ENCODE results near the gene SPG11. TPM values are rescaled to one million over a fixed set of nuclear protein-coding genes. Genes with fewer than 3 reads are reported as not detected.

The SPG11 gene
- total and polyA plus RNA-seq, 9 of the 15 experiments (the other 6 are each of a cell fraction or from before 2014, with no cell fraction given), result 23.3 to 71.2 (median 45.6) TPM

- TF ChIP-seq ZNF589 (CRISPR knock-in tag; IDR thresholded peaks at IDR 0.05; ENCODE audit: low read depth), result peak; percentile 97
- peak; percentile 56; the same call in 1 of the 2 replicates for TF ChIP-seq MTA1 (IDR thresholded peaks at IDR 0.05; ENCODE audit: borderline replicate concordance)
- TF ChIP-seq FOXK1 (CRISPR knock-in tag; IDR thresholded peaks at IDR 0.05; ENCODE audit: borderline replicate concordance), result no peak
- TF ChIP-seq ETV6 (IDR thresholded peaks at IDR 0.05; ENCODE audit: borderline replicate concordance in 1 of 2, low read depth in 2 of 2, low read length in 1 of 2), result no peak
- no peak; the same call in 1 of the 2 replicates for TF ChIP-seq ETV6 (CRISPR knock-in tag; IDR thresholded peaks at IDR 0.05; ENCODE audit: borderline replicate concordance)
- no peak for TF ChIP-seq ZKSCAN3 (CRISPR knock-in tag; IDR thresholded peaks at IDR 0.05)
- TF ChIP-seq, protein P1, sequence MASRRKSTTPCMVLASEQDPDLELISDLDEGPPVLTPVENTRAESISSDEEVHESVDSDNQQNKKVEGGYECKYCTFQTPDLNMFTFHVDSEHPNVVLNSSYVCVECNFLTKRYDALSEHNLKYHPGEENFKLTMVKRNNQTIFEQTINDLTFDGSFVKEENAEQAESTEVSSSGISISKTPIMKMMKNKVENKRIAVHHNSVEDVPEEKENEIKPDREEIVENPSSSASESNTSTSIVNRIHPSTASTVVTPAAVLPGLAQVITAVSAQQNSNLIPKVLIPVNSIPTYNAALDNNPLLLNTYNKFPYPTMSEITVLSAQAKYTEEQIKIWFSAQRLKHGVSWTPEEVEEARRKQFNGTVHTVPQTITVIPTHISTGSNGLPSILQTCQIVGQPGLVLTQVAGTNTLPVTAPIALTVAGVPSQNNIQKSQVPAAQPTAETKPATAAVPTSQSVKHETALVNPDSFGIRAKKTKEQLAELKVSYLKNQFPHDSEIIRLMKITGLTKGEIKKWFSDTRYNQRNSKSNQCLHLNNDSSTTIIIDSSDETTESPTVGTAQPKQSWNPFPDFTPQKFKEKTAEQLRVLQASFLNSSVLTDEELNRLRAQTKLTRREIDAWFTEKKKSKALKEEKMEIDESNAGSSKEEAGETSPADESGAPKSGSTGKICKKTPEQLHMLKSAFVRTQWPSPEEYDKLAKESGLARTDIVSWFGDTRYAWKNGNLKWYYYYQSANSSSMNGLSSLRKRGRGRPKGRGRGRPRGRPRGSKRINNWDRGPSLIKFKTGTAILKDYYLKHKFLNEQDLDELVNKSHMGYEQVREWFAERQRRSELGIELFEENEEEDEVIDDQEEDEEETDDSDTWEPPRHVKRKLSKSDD (conservative IDR thresholded peaks at IDR 0.05; ENCODE audit: low read length), result no peak; the same call in 1 of the 2 replicates
- TF ChIP-seq, protein P2, sequence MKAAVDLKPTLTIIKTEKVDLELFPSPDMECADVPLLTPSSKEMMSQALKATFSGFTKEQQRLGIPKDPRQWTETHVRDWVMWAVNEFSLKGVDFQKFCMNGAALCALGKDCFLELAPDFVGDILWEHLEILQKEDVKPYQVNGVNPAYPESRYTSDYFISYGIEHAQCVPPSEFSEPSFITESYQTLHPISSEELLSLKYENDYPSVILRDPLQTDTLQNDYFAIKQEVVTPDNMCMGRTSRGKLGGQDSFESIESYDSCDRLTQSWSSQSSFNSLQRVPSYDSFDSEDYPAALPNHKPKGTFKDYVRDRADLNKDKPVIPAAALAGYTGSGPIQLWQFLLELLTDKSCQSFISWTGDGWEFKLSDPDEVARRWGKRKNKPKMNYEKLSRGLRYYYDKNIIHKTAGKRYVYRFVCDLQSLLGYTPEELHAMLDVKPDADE (conservative IDR thresholded peaks at IDR 0.05; ENCODE audit: control insufficient read depth, low read depth, low read length), result peak; percentile 49
- no peak for TF ChIP-seq ZNF407 (IDR thresholded peaks at IDR 0.05; ENCODE audit: low read depth)
- TF ChIP-seq MEIS2 (IDR thresholded peaks at IDR 0.05; ENCODE audit: partially characterized antibody), result peak; percentile 86
- TF ChIP-seq NR2C2 (CRISPR knock-in tag; IDR thresholded peaks at IDR 0.05), result peak; percentile 86; the same call in 1 of the 2 replicates
- TF ChIP-seq NR2C2 (tag; IDR thresholded peaks at IDR 0.05), result peak; percentile 84
- no peak for TF ChIP-seq ZNF77 (CRISPR knock-in tag; IDR thresholded peaks at IDR 0.05)
- no peak for TF ChIP-seq XRCC3 (IDR thresholded peaks at IDR 0.05)
- peak; percentile 90 for TF ChIP-seq ZNF668 (CRISPR knock-in tag; IDR thresholded peaks at IDR 0.05)
- peak; percentile 91 for TF ChIP-seq TBP (optimal IDR thresholded peaks at IDR 0.05; ENCODE audit: low read depth, low read length)
Observed at GRCh38 chr15:44663410-44664308, at the start of gene SPG11 (continued).

Measured in K562 (cell line).